Stimulated activated naive B cell treated with anti-CD40 and anti-IgM and Interleukin-4, amounts not matched to agents 10 μg/mL and 1 μg/mL and 100 μg/mL, for 72 hours (primary cell): ENCODE measurements around the gene RNF152.

ENCODE experiments used
- ATAC-seq, 2 donors: fragments of 150-1000 bp; cut with Tn5 transposase; replicated peaks; 2 replicates each; pipeline ENCODE4 v1.10.0; 2021; ENCODE audit warnings: moderate library complexity in 1 of 2
- DNase-seq: peaks from one replicate; pipeline ENCODE4 v3.0.0; 2021
- H3K27ac Mint-ChIP-seq: one replicate; pipeline ENCODE4 v1.8.0; 2022; ENCODE audit warnings: mild to moderate bottlenecking, mixed read lengths
- H3K27me3 Mint-ChIP-seq, 2 donors: one replicate each; pipeline ENCODE4 v1.8.0; 2022; ENCODE audit warnings: mixed read lengths in 2 of 2
- H3K36me3 Mint-ChIP-seq, 2 donors: one replicate each; pipeline ENCODE4 v1.8.0; 2022; ENCODE audit warnings: mixed read lengths in 2 of 2, mild to moderate bottlenecking in 1 of 2
- H3K4me1 Mint-ChIP-seq, 2 donors: one replicate each; pipeline ENCODE4 v1.8.0; 2022; ENCODE audit warnings: mixed read lengths in 2 of 2, mild to moderate bottlenecking in 1 of 2
- H3K4me3 Mint-ChIP-seq, 2 donors: one replicate each; pipeline ENCODE4 v1.8.0; 2022; ENCODE audit warnings: mild to moderate bottlenecking in 2 of 2, mixed read lengths in 2 of 2, moderate library complexity in 1 of 2
- H3K9me3 Mint-ChIP-seq, 2 donors: one replicate each; pipeline ENCODE4 v1.8.0; 2022; ENCODE audit warnings: mixed read lengths in 2 of 2, mild to moderate bottlenecking in 1 of 2

RNF152 gene

GRCh38 chr18:61888622-61889021 lies 4.2 kb downstream of the RNF152 start:
- Mint-ChIP-seq H3K4me3 (no peak overlapping the region), H3K4me1 (peaks cover 12 to 14% of the 10 kb centered on the region in 2 donors), H3K27ac (no peak overlapping the region), H3K9me3 (no peaks in the 10 kb centered on the region), H3K27me3 (peaks cover 29 to 38% of the 10 kb centered on the region in 2 donors), H3K36me3 (no peaks in the 10 kb centered on the region)
- no peak for ATAC-seq
- DNase-seq, result no peak

GRCh38 chr18:61887838-61888237 lies 5.0 kb downstream of the RNF152 start:
- Mint-ChIP-seq H3K27me3 (peaks cover 22 to 30% of the 10 kb centered on the region in 2 donors), H3K36me3 (no peaks in the 10 kb centered on the region), H3K4me3 (no peak overlapping the region), H3K4me1 (peaks cover 4 to 7% of the 10 kb centered on the region in 2 donors), H3K9me3 (no peaks in the 10 kb centered on the region), H3K27ac (no peak overlapping the region)
- no peak for DNase-seq
- no peak for ATAC-seq

- Mint-ChIP-seq H3K27me3 (no peaks in the 10 kb centered on the region), H3K9me3 (no peaks in the 10 kb centered on the region), H3K4me1 (peaks cover 0 to 2% of the 10 kb centered on the region in 2 donors), H3K36me3 (no peaks in the 10 kb centered on the region), H3K27ac (no peak overlapping the region), H3K4me3 (no peak overlapping the region)
- ATAC-seq, result no peak
- DNase-seq, result no peak
Observed at GRCh38 chr18:61883547-61883946, 9.3 kb downstream of the RNF152 start.

GRCh38 chr18:61882296-61883004 lies 10.4 kb downstream of the RNF152 start:
- Mint-ChIP-seq H3K27me3 (peaks cover 0 to 4% of the 10 kb centered on the region in 2 donors), H3K4me3 (no peak overlapping the region), H3K27ac (no peak overlapping the region), H3K4me1 (no peaks in the 10 kb centered on the region), H3K36me3 (no peaks in the 10 kb centered on the region), H3K9me3 (no peaks in the 10 kb centered on the region)
- no peak for DNase-seq
- ATAC-seq, result no peak

GRCh38 chr18:61876899-61877298 lies 15.9 kb downstream of the RNF152 start:
- Mint-ChIP-seq H3K27me3 (peaks cover 4 to 9% of the 10 kb centered on the region in 2 donors), H3K4me3 (no peak overlapping the region), H3K36me3 (no peaks in the 10 kb centered on the region), H3K4me1 (no peaks in the 10 kb centered on the region), H3K9me3 (no peaks in the 10 kb centered on the region), H3K27ac (no peak overlapping the region)
- ATAC-seq (no peak), DNase-seq (no peak)

GRCh38 chr18:61870151-61870550 lies 22.7 kb downstream of the RNF152 start:
- no peak for ATAC-seq
- H3K27me3 Mint-ChIP-seq, result peaks cover 0 to 3% of the 10 kb centered on the region in 2 donors
- H3K9me3 Mint-ChIP-seq, result no peaks in the 10 kb centered on the region
- H3K4me1 Mint-ChIP-seq, result no peaks in the 10 kb centered on the region
- H3K4me3 Mint-ChIP-seq, result no peak overlapping the region
- H3K27ac Mint-ChIP-seq, result no peak overlapping the region
- no peaks in the 10 kb centered on the region for H3K36me3 Mint-ChIP-seq
- no peak for DNase-seq

- no peaks in the 10 kb centered on the region for H3K36me3 Mint-ChIP-seq
- no peaks in the 10 kb centered on the region for H3K9me3 Mint-ChIP-seq
- no peaks in the 10 kb centered on the region for H3K4me1 Mint-ChIP-seq
- no peak overlapping the region for H3K27ac Mint-ChIP-seq
- no peak overlapping the region for H3K4me3 Mint-ChIP-seq
- ATAC-seq (no peak), DNase-seq (no peak)
- H3K27me3 Mint-ChIP-seq, result peaks cover 0 to 3% of the 10 kb centered on the region in 2 donors
Observed at GRCh38 chr18:61869636-61870035, 23.2 kb downstream of the RNF152 start.

- ATAC-seq, result no peak
- no peak for DNase-seq
- Mint-ChIP-seq H3K36me3 (no peaks in the 10 kb centered on the region), H3K4me1 (no peaks in the 10 kb centered on the region), H3K27ac (no peak overlapping the region), H3K4me3 (no peak overlapping the region), H3K27me3 (peaks cover 0 to 3% of the 10 kb centered on the region in 2 donors), H3K9me3 (no peaks in the 10 kb centered on the region)
Observed at GRCh38 chr18:61865466-61866175, 27.2 kb downstream of the RNF152 start.

GRCh38 chr18:61861372-61861771 lies 31.4 kb downstream of the RNF152 start:
- Mint-ChIP-seq H3K9me3 (no peaks in the 10 kb centered on the region), H3K36me3 (no peaks in the 10 kb centered on the region), H3K4me1 (no peaks in the 10 kb centered on the region), H3K27me3 (no peaks in the 10 kb centered on the region), H3K27ac (no peak overlapping the region), H3K4me3 (no peak overlapping the region)
- DNase-seq (no peak), ATAC-seq (no peak)

GRCh38 chr18:61860302-61860701 lies 32.5 kb downstream of the RNF152 start:
- no peaks in the 10 kb centered on the region for H3K9me3 Mint-ChIP-seq
- H3K4me1 Mint-ChIP-seq, result no peaks in the 10 kb centered on the region
- no peaks in the 10 kb centered on the region for H3K27me3 Mint-ChIP-seq
- no peak overlapping the region for H3K4me3 Mint-ChIP-seq
- H3K27ac Mint-ChIP-seq, result no peak overlapping the region
- DNase-seq (no peak), ATAC-seq (no peak)
- no peaks in the 10 kb centered on the region for H3K36me3 Mint-ChIP-seq

- Mint-ChIP-seq H3K4me3 (no peak overlapping the region), H3K27ac (no peak overlapping the region), H3K36me3 (no peaks in the 10 kb centered on the region), H3K9me3 (no peaks in the 10 kb centered on the region), H3K27me3 (no peaks in the 10 kb centered on the region), H3K4me1 (no peaks in the 10 kb centered on the region)
- DNase-seq, result no peak
- ATAC-seq, result no peak
Observed at GRCh38 chr18:61859113-61859512, 33.7 kb downstream of the RNF152 start.

GRCh38 chr18:61856678-61857077 lies 36.1 kb downstream of the RNF152 start:
- DNase-seq (no peak), ATAC-seq (no peak)
- Mint-ChIP-seq H3K9me3 (no peaks in the 10 kb centered on the region), H3K4me1 (no peaks in the 10 kb centered on the region), H3K27ac (no peak overlapping the region), H3K4me3 (no peak overlapping the region), H3K36me3 (no peaks in the 10 kb centered on the region), H3K27me3 (no peaks in the 10 kb centered on the region)

- Mint-ChIP-seq H3K27ac (no peak overlapping the region), H3K27me3 (no peaks in the 10 kb centered on the region), H3K9me3 (no peaks in the 10 kb centered on the region), H3K4me3 (no peak overlapping the region), H3K36me3 (no peaks in the 10 kb centered on the region), H3K4me1 (no peaks in the 10 kb centered on the region)
- DNase-seq (no peak), ATAC-seq (no peak)
Observed at GRCh38 chr18:61855449-61856378, 37.1 kb downstream of the RNF152 start.

GRCh38 chr18:61854578-61855448 lies 38.0 kb downstream of the RNF152 start:
- H3K9me3 Mint-ChIP-seq, result no peaks in the 10 kb centered on the region
- H3K27me3 Mint-ChIP-seq, result no peaks in the 10 kb centered on the region
- no peak overlapping the region for H3K27ac Mint-ChIP-seq
- no peak overlapping the region for H3K4me3 Mint-ChIP-seq
- no peaks in the 10 kb centered on the region for H3K4me1 Mint-ChIP-seq
- no peak for ATAC-seq
- DNase-seq, result no peak
- H3K36me3 Mint-ChIP-seq, result no peaks in the 10 kb centered on the region
